AG10803 (cell line): Measurements from ENCODE around the gene TFG.
"Not testable (repeated sequence)": the region's sequence is repeated elsewhere in the genome, so short reads cannot be mapped to it uniquely, and the experiment has no call there.

Source experiments
- DNase-seq: peaks from one replicate; pipeline ENCODE4 v3.0.0; 2010; ENCODE audit warnings: low read depth
- H3K4me3 ChIP-seq: 2 replicates; pipeline ENCODE4 v1.5.1; 2011; ENCODE audit warnings: mild to moderate bottlenecking, low read length, control low read depth
- TF ChIP-seq, protein P1 (sequence below): conservative IDR thresholded peaks from 2 replicates; pipeline ENCODE4 v1.5.1; 2011; ENCODE audit warnings: mild to moderate bottlenecking, low read length, control low read depth, inconsistent platforms

TFG gene

DNA sequence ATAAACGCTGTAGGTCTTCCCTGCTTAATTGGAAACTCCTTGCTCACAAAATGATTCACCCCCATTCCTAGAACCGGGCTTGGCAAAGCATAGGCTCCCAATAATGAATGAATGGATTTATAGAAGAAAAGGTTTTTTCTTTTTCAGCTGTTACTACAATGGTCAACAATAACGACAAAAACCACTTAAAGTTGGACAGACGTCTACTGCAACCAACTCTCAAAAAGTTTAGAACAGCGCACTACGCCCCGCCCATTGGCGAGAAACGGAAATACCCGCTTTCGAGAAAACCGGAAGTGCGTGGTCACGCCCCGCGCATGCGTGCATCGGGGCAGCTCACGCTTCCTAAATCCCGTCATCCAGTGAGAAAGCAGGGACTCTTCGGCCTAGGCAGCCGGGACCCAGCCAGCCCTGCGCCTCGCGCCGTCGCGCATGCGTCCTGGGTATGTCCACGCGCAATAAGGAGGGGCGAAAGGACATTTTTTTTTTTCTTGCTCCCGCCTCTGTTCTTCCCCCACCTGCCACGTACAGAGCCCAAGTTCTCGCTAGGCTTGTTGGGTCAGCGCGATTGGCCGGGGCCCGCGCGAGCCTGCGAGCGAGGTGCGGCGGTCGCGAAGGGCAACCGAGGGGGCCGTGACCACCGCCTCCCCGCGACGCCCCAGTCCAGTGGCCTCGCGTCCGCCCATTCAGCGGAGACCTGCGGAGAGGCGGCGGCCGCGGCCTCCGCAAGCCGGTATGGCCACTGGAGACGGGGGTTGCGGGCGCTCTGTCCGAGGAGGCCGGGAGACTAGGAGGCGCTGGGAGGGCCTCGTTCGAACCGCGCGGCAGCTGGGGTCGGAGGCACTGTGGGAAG lies at the start of gene TFG:
TSS of gene TFG (plus strand) at position 506 of the 853 bp plus-strand sequence. CDS start 4,192 bp downstream, outside the sequence.
- peak within 1 kb of the TSS; percentile 85 for H3K4me3 ChIP-seq
- peak; percentile 99 for DNase-seq
- TF ChIP-seq, protein P1, sequence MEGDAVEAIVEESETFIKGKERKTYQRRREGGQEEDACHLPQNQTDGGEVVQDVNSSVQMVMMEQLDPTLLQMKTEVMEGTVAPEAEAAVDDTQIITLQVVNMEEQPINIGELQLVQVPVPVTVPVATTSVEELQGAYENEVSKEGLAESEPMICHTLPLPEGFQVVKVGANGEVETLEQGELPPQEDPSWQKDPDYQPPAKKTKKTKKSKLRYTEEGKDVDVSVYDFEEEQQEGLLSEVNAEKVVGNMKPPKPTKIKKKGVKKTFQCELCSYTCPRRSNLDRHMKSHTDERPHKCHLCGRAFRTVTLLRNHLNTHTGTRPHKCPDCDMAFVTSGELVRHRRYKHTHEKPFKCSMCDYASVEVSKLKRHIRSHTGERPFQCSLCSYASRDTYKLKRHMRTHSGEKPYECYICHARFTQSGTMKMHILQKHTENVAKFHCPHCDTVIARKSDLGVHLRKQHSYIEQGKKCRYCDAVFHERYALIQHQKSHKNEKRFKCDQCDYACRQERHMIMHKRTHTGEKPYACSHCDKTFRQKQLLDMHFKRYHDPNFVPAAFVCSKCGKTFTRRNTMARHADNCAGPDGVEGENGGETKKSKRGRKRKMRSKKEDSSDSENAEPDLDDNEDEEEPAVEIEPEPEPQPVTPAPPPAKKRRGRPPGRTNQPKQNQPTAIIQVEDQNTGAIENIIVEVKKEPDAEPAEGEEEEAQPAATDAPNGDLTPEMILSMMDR = no peak

DNA sequence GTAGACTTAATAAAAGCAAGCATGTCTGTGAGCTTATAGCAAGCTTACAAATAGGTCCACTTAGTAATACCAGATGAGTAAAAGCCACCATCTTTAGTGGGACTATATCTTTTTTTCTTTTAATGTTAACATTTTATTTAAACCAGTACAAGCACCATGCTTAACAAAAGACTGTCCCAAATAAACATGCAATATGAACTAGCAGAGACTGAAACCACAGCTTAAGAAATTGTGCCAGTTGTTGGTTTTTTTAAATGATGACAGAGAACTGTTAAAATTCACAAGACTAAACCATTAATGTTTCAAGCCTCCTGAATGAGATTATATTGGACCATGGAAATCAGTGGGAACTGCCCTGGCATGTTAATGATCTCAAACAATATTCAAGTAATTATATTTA lies 48.0 kb upstream of the TFG start:
- not testable (repeated sequence) for DNase-seq, H3K4me3 ChIP-seq

- H3K4me3 ChIP-seq = no peak overlapping the region
- no peak for DNase-seq
- TF ChIP-seq, protein P1 = no peak
Measured at GRCh38 chr3:100662113-100662823, 47.0 kb upstream of the TFG start.

- no peak for DNase-seq
- TF ChIP-seq, protein P1 = no peak
Measured at GRCh38 chr3:100665230-100665629, 44.1 kb upstream of the TFG start.

GRCh38 chr3:100666699-100667098 lies 42.6 kb upstream of the TFG start:
- not testable (repeated sequence) for H3K4me3 ChIP-seq, DNase-seq

More at GRCh38 chr3:100665230-100665629, 44.1 kb upstream of the TFG start:
- no peak overlapping the region for H3K4me3 ChIP-seq

DNA sequence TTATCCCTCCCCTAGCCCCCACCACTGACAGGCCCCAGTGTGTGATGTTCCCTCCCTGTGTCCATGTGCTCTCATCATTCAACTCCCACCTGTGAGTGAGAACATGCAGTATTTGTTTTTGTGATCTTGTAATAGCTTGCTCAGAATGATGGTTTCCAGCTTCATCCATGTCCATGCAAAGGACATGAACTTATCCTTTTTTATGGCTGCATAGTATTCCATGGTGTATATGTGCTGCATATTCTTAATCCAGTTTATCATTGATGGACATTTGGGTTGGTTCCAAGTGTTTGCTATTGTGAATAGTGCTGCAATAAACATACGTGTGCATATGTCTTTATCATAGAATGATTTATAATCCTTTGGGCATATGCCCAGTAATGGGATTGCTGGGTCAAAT lies 42.0 kb upstream of the TFG start:
- not testable (repeated sequence) for H3K4me3 ChIP-seq, DNase-seq

DNA sequence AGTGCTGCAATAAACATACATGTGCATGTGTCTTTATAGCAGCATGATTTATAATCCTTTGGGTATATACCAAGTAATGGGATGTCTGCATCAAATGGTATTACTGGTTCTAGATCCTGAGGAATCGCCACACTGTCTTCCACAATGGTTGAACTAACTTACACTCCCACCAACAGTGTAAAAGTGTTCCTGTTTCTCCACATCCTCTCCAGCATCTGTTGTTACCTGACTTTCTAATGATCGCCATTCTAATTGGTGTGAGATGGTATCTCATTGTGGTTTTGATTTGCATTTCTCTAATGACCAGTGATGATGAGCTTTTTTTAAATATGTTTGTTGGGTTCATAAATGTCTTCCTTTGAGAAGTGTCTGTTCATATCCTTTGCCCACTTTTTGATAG lies 38.3 kb upstream of the TFG start:
- DNase-seq, H3K4me3 ChIP-seq: not testable (repeated sequence)

DNA sequence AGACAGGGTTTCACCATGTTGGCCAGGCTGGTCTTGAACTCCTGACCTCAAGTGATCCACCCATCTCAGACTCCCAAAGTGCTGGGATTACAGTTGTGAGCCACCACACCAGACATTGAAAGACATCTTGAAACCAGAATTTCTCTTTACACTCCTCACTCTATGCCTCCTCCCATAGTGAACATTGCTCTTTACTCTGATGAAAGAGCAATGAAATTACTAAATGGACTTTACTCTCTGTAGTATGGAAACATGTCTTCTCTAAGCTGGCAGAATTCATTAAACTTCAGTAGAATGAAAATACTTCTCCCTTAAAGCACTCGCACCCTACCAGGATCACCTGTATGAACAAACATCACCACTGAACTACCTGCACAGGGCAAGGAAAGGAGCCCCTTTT lies 27.8 kb upstream of the TFG start:
- no peak overlapping the region for H3K4me3 ChIP-seq
- DNase-seq = no peak
- TF ChIP-seq, protein P1 = no peak

GRCh38 chr3:100682056-100682853 lies 27.0 kb upstream of the TFG start:
- H3K4me3 ChIP-seq = no peak overlapping the region
- DNase-seq = no peak
- TF ChIP-seq, protein P1 = no peak
